HFFc6 (cell line): ENCODE measurements around the gene PAQR5. TPM values are rescaled to one million over a fixed set of nuclear protein-coding genes. Genes with fewer than 3 reads are reported as not detected.

Experiments
- DNase-seq: peaks from one replicate; pipeline ENCODE4 v3.0.0-alpha.2; 2018
- H3K27ac Mint-ChIP-seq: 2 replicates; pipeline ENCODE4 v1.8.0; 2020; ENCODE audit warnings: mild to moderate bottlenecking, mixed read lengths
- H3K27me3 Mint-ChIP-seq: 2 replicates; pipeline ENCODE4 v1.8.0; 2021; ENCODE audit warnings: mild to moderate bottlenecking, moderate library complexity, mixed read lengths; ENCODE audit not compliant: insufficient read depth
- H3K36me3 Mint-ChIP-seq: 2 replicates; pipeline ENCODE4 v1.8.0; 2021; ENCODE audit warnings: low read depth, mixed read lengths
- H3K4me1 Mint-ChIP-seq: 2 replicates; pipeline ENCODE4 v1.8.0; 2020; ENCODE audit warnings: low read depth, mixed read lengths
- H3K4me3 Mint-ChIP-seq: 2 replicates; pipeline ENCODE4 v1.8.0; 2020; ENCODE audit warnings: mild to moderate bottlenecking, moderate library complexity, mixed read lengths
- H3K9me3 Mint-ChIP-seq: 2 replicates; pipeline ENCODE4 v1.8.0; 2020; ENCODE audit warnings: mild to moderate bottlenecking, mixed read lengths
- CTCF ChIP-seq: fragments of 200-600 bp; sonication (generic); IDR thresholded peaks from 2 replicates; pipeline ENCODE4 v1.5.0; 2021; ENCODE audit warnings: antibody characterized with exemption, mild to moderate bottlenecking
- total RNA-seq, 6 experiments: library from RNA; stranded (reverse); fragmentation: NEBNext Ultra II Directional; extraction: Animal tissue kit (Norgen Biotek cat#: 25700); gene quantifications; 2 replicates in 1 of 6; 3 replicates in 5 of 6; pipeline ENCODE4 v1.2.3, GENCODE V29; 2021

The PAQR5 gene
- total RNA-seq, 6 experiments from 2014 or later = 1.3 to 2.2 (median 1.6) TPM

GRCh38 chr15:69390575-69390974 lies 91.9 kb downstream of the PAQR5 start:
- DNase-seq = peak; percentile 88
- H3K27me3 Mint-ChIP-seq = no peaks in the 10 kb centered on the region
- no peaks in the 10 kb centered on the region for H3K36me3 Mint-ChIP-seq
- no peaks in the 10 kb centered on the region for H3K9me3 Mint-ChIP-seq
- H3K4me1 Mint-ChIP-seq = peaks cover 65% of the 10 kb centered on the region
- no peak for TF ChIP-seq CTCF
- peak overlapping the region; percentile 67 for H3K27ac Mint-ChIP-seq
- H3K4me3 Mint-ChIP-seq = no peak overlapping the region

- TF ChIP-seq CTCF = no peak
- Mint-ChIP-seq H3K4me3 (no peak overlapping the region), H3K27ac (peak overlapping the region; percentile 67)
Measured at GRCh38 chr15:69391046-69391757, 92.5 kb downstream of the PAQR5 start.

GRCh38 chr15:69392352-69392751 lies 93.6 kb downstream of the PAQR5 start:
- DNase-seq = no peak
- Mint-ChIP-seq H3K9me3 (no peaks in the 10 kb centered on the region), H3K4me3 (no peak overlapping the region), H3K36me3 (no peaks in the 10 kb centered on the region), H3K4me1 (peaks cover 65% of the 10 kb centered on the region), H3K27me3 (no peaks in the 10 kb centered on the region), H3K27ac (no peak overlapping the region)
- no peak for TF ChIP-seq CTCF

More at GRCh38 chr15:69391046-69391757, 92.5 kb downstream of the PAQR5 start:
- no peaks in the 10 kb centered on the region for H3K36me3 Mint-ChIP-seq
- no peak for DNase-seq
- no peaks in the 10 kb centered on the region for H3K9me3 Mint-ChIP-seq
- H3K4me1 Mint-ChIP-seq = peaks cover 65% of the 10 kb centered on the region
- no peaks in the 10 kb centered on the region for H3K27me3 Mint-ChIP-seq

GRCh38 chr15:69393831-69394491 lies 95.2 kb downstream of the PAQR5 start:
- peak overlapping the region; percentile 45; the same call in 1 of the 2 replicates for H3K4me3 Mint-ChIP-seq
- H3K9me3 Mint-ChIP-seq = no peaks in the 10 kb centered on the region
- TF ChIP-seq CTCF = no peak
- peaks cover 63% of the 10 kb centered on the region for H3K4me1 Mint-ChIP-seq
- no peak for DNase-seq
- H3K36me3 Mint-ChIP-seq = no peaks in the 10 kb centered on the region
- peak overlapping the region; percentile 86 for H3K27ac Mint-ChIP-seq
- no peaks in the 10 kb centered on the region; the same call in 1 of the 2 replicates for H3K27me3 Mint-ChIP-seq

- Mint-ChIP-seq H3K36me3 (no peaks in the 10 kb centered on the region), H3K27me3 (no peaks in the 10 kb centered on the region; the same call in 1 of the 2 replicates), H3K9me3 (no peaks in the 10 kb centered on the region), H3K27ac (peak overlapping the region; percentile 86), H3K4me3 (peak overlapping the region; percentile 60), H3K4me1 (peaks cover 68% of the 10 kb centered on the region)
- peak; percentile 50 for DNase-seq
- peak; percentile 99 for TF ChIP-seq CTCF
Measured at GRCh38 chr15:69394556-69395282, 96.0 kb downstream of the PAQR5 start.
